ENCODE measurements around the gene YJEFN3.

YJEFN3 gene, protein sequence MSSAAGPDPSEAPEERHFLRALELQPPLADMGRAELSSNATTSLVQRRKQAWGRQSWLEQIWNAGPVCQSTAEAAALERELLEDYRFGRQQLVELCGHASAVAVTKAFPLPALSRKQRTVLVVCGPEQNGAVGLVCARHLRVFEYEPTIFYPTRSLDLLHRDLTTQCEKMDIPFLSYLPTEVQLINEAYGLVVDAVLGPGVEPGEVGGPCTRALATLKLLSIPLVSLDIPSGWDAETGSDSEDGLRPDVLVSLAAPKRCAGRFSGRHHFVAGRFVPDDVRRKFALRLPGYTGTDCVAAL

DNA sequence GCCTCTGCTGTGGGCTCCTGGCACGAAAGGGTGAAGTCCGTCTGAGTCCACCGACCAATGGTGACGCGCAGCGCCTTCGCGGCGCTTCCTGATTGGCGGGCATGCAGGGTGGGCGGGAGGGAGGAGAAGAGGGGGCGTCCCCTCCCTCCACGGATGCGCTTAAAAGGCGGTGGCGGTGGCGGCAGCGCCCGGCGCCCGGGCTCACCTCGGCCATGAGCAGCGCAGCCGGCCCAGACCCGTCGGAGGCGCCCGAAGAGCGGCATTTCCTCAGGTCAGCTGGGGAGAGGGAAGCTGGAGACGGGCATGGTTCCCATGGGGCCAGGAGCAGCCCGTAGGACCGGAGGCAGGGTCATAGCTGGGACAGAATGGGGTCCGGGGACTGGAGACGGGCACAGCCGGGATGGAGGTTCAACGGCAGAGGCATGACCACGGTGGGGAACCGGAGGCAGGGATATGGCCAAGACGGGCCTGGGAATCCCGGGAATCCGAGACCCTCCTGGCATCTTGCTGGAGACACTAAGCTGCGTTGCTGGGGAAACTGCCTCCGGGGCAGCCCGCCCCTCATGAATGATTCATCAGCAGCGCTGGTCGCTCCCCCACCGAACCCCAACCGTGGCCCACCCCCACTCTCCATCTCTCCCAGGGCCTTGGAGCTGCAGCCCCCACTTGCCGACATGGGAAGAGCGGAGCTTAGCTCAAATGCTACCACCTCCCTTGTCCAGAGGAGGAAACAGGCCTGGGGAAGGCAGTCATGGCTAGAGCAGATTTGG lies at the start of gene YJEFN3:
Gene YJEFN3 (plus strand): TSS at position 191 of the 770 bp plus-strand sequence. CDS start 22 bp downstream, at position 213.
- DNase-seq = no peak

DNA sequence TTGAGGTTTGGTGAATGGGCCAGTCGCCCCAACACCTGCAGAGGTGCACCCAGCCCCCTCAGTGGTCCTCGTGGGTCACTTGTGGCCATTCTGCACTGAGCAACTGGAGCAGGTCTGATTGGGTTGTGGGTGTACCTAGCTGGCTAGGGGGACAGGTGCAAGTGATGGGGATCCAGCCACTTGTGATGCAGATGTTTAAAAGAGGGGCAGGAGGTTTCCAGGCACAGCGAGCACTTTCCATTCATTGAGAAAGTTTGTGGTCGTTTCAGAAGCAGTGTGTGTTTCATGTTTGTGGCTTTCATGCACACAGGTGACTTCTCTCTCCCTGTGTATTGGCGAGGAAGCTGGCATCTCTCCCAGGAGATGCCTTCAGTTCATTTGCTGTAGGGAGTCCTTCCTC lies 48.0 kb upstream of the YJEFN3 start:
- DNase-seq = no peak

DNA sequence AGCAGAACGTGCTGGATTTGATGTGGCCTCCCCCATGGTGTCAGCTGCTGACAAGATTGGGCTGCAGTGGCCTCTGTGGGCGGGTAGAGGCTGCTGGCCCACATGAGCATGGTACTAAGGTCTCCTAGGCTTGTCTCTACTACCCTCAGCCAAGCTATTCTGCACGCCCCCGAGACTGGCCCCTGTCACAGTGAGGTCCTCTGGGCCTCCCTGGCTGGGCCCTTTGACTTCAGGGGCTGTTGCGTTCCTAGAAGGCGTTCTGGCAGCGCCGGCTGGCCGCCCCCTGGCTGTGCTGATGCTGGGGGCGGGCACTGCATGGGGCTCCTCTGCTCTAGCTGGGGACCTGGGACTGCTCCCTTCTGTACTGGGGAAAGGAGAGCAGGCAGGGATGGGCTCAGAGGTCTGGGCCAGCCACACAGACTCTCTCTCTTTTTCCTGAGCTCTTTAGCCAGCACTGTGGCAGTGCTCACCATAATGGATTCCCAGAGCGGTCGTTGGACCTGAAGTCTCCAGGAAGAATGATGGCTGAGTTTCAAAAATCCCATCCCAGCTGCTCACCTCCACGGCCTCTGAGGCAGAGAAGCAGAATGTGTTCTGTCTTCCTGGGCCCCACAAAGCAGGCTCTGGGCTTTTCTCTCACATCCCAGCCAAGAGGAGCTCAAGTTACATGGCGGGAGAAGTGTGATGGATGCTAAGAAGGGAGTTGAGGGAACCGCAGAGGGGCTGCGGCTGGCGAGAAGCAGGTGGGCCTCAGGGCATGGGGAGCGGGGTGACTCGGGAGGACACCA lies 45.7 kb upstream of the YJEFN3 start:
- no peak for DNase-seq

DNA sequence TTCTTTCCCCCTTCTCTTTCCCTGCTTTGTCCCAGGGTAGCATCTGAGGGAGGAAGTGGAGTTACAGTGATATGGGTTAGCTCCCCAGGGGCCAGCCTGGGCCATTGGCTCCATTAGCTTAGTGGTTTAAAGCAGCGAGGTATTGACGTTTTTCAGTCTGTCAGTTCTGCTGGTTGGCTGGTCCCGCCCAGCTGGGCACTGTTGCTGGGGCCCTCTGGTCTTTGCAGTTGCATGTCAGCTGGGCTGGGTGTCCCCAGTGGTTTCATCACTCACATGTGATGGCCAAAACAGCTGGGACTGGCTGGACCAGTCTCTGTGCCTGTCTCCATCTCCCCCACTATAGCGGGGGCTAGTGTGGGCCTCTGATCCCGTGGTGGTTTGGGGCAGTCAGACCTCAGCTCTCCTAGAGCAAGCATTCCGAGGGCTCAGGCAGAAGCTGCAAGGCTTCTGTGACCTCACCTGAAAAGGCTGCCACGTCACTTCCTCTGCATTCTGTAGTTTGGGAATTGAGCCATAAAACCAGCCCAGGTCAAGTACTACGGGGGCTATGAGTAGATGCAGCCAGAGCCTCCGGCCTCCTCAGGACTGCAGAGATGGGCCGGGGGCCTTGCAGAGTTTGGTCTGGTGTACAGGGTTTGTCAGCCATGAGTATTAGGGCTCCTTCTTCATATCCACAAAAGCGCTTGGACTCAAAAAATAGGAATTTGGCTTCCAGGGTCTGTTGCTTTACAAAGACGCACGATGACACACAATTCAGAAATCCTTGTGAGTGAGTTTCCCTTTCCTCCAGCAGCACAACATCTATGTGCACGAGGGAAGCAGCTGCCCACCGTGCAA lies 43.3 kb upstream of the YJEFN3 start:
- DNase-seq = no peak

DNA sequence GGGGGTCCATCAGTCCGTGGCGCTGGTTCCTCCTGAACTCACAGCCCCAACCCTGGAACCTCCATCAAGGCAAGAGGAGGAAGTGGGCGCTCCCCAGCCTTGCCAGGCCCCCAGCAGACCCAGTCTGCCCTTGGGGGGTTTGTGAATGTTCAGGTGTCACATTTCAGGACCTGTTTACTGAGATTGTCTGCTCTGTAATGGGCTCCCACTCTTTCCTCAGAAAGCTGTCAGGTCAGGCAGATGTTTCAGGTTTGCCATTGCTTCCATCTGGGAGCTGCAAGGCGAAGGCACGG lies 42.8 kb upstream of the YJEFN3 start:
- DNase-seq = no peak

DNA sequence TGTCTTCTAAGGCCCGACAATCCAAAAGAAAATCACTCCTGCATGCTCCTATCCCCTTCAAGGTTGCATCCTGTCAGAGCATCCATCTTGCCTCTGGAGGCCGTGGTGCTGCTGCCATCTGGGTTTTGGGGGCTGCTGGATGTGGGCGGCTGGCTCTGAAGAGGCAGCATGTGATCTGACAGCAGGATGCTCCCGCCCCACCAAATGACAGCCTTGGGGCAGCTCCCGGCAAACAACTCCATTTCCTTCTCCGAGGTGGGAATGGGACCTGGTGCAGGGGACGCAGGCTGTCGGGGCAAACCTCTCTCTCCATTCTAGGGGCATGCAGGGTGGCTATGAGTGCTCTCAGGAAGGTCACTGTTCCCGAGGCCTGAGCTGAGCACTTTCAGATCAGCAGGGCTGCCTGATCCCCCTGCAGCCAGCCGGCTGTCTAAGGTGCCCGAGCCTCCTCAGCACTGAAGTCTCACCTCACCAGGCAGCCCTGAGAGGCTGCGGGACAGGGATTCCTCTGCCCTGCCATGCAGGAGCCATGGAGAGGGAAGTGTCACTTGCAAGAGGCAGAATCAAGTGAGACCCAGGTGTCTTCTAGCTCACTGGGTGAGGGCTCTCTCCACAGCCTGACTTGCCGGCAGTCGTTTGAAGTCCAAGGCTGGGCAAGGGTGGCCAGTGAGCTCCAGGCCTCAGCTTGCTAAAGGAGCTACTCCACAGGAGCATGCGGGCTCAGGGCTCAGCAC lies 42.2 kb upstream of the YJEFN3 start:
- DNase-seq = no peak

DNA sequence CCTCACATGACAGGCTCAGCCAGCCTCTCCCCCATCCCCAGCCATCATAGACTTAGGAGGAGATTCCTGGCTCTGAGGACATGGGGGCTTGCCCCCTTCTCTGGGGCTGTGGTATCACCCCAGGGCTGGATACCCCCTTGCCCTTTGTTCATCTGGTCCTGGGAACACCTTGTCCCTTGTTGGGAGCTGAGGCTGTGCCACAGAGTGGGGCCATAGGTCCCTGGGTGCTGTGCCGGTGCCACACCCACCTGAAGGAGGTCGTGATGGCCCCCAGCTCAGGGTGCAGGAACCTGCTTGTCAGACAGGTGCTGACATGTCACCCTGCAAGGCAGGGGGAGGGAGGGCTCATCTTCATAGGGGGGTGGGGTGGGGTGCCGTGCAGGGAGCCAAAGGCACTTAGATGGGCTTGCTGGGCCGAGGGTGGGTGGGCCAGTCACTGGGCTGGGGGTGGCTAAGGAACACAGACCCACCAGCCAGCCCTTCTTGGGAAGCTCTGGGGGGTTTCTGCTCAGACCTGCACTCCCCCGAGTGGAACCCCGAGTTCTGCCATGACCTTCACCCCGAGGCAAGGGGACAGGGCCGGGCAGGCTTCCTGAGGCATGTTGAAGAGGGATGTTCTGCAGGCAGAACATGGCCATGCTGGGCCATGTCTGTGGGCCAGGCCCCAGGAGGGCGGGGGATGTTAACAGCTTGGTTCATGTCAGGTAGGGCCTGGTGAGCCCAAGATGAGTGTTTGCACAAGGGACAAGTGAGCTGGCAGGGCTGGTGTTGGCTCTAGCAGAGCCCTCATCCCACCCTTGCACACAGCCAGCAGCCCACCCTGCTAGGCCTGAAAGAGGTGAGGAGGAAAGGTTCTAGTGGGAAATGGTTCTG lies 41.4 kb upstream of the YJEFN3 start:
- DNase-seq = no peak

DNA sequence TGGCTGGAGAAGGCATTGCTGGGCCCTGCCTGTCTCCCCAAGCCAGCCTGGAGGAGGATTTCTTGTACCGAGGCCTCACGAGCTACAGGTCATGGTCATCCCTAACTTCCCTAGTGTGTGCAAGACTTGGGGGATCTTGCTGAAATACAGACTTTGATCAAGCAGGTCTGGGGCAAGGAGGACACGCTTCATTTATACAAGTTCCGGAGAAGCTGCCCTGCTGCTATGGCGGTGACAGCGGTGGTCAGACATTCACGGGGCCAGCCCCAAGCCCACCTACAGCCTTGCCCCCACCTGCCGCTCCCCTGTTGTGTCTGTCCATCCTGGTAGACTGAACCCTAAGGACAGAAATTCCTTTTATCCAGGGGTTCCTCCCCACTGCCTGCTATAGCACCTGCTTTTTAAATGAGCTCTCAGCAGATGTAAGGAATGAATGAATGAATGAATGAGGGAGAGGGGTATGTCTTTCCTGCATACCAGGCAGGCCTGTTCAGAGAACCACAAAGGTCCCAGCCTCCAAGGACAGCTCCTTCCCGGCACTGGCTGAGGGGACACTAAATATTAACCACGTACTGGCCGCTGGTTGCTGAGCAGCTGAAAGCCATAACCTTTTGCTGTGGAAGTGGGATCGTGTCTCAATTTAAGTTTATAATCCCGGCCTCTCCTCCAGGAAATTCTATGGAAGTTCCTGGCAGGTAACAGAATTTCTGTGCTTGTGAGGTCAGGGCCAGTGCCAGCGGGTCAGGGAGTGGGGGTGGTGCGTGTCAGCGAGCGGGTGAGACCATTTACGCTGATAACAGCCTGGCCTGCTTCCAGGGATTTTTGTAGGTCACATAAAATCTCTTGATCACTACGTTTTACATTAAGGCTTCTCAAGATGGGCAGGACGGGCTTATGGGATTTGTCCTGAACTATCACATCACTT lies 40.5 kb upstream of the YJEFN3 start:
- no peak for DNase-seq

DNA sequence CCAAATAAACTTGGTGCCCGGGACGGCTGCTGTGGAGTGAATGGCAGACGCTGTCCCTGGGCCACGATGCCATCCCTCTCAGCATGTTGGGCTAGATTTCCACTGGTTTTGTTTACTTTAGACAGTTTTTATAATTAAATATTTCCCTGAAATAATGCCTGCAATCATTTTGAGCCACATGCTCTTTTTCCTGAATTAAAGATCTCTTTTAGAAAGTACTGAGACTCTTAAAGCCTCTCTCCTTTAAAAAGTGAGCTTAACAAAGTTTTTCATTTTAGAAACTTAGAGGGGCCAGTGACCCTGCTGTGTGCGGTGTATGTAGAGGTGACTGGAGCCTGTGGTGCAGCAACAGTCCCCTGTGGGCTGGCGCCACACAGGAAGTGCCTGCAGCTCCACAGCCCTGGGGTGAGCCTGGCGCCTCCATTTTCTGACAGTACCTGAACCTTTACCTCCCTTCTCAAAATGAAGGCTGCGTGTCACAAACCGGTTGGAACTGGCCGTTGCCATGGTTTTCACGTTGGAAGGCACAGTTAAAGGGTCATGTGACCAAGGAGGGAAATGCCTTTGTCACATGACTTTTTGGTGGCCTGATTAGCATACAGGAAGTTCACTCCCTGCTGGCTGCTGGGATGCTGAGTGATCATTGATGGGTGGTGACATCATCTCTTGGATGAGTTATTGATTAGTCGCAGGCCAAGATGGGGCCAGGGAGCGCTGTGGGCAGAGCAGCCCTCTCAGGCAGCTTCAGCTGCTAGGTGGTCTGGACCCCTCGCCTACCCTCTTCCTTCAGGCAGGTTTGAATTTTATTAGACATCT lies 39.6 kb upstream of the YJEFN3 start:
- peak; percentile 61 for DNase-seq

DNA sequence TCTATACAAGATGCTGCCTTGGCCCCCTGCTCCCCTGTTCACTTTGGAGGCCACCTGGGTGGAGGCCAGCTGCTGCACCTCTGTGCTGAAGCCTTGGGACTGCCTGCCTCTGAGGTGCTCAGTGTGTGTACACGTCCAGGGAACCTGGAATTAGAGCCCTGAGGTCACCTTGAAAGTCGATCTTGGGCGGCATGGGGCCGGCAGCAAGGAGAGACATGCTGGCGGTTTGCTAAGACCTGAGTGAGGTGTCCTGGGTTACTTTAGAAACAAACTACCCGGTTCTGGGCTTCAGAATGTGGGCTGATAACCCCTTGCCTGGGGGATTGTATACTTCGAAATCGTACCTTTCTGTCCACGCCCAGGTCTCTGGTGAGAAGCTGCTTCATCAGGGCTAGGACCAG lies 38.9 kb upstream of the YJEFN3 start:
- DNase-seq = no peak

DNA sequence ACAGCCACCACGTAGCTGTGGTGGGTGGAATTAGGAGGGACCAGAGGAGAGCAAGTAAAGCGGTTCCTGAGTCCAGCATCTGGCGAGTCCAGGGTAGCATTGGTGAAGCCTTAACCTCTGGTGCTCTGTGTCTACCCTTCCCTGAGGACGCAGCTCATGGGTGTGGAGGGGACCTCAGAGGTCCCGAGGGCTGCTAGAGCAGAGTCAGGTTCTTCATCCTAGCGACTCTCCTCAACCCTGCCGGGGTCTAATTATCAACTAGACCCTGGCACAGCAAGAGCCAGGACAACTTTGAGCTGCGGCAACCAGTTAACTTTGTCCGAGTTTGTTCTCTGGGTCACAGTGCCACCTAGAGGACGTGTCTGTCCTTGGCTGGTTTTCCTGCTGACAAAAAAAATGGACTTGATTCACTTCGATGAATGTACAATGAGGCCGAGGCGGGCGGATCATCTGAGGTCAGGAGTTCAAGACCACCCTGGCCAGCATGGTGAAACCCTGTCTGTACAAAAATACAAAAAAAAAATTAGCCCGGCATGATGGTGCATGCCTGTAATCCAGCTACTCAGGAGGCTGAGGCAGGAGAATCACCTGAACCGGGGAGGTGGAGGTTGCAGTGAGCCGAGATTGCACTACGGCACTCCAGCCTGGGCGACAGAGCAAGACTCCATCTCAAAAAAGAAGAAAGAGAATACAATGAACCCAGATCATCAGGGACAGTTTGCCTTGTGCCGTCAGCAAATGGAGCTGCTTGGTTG lies 38.3 kb upstream of the YJEFN3 start:
- peak; percentile 72 for DNase-seq

DNA sequence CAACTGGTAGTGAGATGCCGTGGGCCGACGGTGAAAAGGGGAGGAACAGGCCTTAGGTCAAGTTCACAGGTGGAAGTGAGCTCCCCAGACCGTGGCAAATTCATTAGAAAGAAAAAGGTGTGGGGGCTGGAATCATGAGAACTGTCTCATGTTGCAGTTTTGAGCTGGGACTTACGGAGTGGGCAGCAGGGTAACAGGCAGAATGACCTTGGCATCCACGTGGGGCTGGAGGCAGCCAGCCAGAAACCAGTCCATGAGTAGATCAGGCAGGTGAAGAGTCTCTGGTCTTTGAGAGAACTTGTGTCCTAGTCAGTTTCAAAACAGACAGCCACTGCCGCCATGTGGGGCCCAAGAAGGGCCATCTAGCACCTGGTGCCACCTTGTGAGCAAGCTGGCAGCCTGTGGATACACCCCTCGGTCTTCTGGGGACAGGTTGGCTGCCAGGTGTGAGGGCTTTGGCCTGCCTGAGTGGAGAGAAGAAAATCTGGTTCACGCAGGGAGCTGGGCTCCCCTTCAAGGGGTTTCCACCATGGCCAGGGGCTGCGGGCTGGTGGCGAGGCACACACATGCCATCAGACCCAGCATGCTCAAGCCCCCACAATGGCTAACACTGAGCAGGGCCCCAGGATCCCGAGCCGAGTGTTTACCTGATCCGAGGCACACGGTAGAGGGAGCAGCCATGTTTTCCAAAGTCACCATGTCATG lies 37.2 kb upstream of the YJEFN3 start:
- DNase-seq = no peak

DNA sequence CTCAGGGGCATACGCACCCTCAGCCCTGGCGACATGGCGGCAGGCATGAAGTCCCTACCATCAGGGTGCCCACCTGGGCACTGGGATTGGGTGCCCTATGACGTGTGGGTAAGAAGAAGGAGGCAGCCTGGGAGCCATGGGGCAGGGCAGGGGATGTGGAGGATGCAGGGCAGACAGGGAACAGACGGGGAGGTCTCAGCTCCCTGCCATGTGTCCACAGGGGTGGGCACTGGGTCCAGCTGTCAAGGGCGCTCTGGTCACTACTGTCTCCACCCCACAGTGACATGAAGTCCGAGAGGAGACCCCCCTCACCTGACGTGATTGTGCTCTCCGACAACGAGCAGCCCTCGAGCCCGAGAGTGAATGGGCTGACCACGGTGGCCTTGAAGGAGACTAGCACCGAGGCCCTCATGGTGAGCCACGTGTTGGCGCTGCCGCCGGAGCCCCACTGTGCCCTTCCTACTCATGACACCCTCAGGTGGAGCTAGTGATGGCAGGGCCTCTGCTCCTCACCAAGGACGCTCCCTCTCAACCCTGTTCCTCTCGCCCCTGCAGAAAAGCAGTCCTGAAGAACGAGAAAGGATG lies 36.6 kb upstream of the YJEFN3 start:
- no peak for DNase-seq

DNA sequence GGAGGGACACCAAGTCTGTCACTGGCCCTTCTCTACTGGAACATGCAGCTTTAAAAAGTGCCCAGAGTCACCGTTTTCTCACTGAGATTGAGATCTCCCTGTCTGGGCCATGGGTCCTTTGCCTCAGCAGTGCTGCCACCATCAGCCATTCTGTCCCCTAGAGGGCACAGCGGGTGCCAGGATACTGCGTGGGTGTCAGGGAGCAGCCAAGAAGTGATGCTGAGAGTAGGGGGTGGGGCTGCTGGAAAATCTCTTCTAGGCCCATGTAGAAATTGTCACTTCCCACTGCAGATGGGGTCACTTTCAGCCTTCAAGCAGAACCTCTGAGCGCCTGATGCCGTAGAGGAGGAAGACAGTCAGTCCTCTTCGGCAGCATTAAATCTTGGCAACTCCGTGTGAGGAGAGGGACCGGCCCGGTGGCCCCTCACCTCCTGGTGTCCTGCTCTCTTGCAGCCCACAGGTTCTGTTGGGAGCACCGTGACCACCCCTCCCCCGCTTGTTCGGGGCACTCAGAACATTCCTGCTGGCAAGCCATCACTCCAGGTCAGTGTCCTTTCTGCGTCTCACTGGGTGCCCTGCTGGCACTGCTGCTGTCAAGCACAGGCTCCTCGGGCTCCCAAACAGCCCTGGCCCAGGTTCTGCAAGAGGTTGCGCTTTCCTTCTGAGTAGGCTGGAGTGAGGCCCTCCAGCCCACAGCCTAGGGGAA lies 34.7 kb upstream of the YJEFN3 start:
- DNase-seq = no peak

DNA sequence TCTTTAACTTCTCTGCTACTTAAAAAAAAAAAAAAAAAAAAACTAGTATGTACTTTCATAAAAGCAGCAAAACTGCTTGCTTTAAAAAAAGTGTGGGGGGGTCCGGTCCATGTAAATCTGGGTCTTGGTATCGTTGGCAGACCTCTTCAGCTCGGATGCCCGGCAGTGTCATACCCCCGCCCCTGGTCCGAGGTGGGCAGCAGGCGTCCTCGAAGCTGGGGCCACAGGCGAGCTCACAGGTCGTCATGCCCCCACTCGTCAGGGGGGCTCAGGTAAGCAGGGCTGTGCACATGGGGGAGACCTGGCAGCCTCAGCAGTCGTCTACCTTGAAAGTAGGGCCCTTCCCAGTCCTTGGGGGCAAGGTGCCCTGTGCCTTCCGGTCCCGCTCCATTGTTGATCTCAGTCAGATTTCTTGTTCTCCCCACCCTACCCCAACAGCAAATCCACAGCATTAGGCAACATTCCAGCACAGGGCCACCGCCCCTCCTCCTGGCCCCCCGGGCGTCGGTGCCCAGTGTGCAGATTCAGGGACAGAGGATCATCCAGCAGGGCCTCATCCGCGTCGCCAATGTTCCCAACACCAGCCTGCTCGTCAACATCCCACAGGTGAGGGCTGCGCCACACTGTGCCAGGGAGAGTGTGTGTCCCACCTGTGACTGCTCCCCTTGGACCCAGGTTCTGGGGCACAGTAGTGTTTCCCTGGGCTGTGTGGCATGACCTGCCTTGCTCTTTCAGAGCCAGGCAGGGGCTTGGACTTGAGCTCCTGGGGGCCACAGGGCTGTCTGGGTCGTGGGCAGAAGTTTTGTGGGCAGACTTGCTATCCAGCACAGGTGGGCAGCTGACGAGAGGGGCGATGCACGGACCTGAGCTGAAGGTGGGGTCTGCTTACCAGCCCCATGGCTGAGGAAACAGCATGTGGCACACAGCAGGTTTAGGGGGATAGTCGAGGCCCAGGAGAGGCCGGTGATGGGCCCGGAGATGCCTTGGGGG lies 32.8 kb upstream of the YJEFN3 start:
- no peak for DNase-seq

Measured in stimulated activated CD4-positive, alpha-beta T cell treated with anti-CD3 and anti-CD28 coated beads, Interleukin-12 subunit alpha, Interleukin-12 subunit beta, amount 100 ng/mL, for 4 hours (primary cell).